ENCODE results near the gene APLP2.

DNA sequence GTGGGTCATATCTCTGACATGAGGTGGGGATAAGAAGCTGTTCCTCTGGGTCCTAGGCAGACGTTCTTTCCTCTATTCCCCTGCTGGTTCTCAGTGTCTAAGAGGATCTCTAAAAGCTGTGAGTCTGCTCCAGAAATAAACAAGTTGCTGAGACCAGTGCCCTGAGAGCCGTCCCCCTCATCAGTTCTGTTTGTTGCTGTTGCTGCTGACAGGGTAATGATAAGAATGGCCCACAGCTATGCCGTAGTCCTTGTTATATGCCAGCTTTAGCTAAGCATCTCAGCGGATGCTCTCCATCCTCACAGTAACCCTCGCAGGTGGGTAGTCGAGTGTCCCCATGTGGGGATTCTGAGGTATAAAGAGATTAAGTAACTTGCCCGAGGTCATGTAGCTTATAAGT is 66.4 kb downstream of the APLP2 start:
- TF ChIP-seq YY1 (IDR thresholded peaks at IDR 0.05; ENCODE audit: insufficient read depth, insufficient read length) = no peak
- no peak for TF ChIP-seq SUZ12 (IDR thresholded peaks at IDR 0.05; ENCODE audit: extremely low read depth, insufficient read depth, insufficient read length)
